ENCODE results near the gene IRAG1.

The IRAG1 gene

DNA sequence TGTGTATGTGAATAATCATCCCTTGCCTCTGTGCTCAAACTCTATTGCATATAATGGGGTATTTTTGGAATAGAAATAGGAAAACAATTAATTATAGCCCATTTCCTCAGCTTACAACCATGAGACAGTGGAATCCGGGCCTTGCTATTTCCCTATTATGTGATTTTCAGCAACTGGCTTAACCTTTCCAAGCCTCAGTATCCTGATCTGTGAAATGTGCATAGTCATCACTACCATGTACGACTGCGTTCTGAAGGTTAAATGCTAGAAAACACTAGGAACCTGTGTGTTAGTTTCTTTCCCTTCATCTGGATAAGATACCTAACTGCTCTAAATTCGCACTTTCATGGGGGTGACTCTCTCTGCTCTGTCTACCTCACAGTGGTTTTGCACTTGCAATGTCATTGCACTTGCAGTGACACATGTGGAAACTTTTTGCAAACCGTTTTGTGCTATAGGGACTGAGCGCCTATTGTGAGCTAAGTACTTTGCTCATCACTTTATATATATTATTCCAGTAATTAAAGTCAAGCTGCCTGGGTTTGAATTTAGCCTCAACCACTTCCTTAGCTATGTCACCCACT lies 48.3 kb downstream of the IRAG1 start:
- DNase-seq (ENCODE audit: low spot score): no peak
